GM10266 (cell line): ENCODE results near the gene SUGP2.

Source experiments
- DNase-seq: peaks from one replicate; pipeline ENCODE4 v3.0.0; 2012; ENCODE audit errors: extremely low spot score
- CTCF ChIP-seq: IDR thresholded peaks from 2 replicates; pipeline ENCODE4 v1.5.1; 2012; ENCODE audit warnings: mild to moderate bottlenecking, low read depth; ENCODE audit not compliant: control insufficient read depth, insufficient read depth; ENCODE audit errors: missing control alignments

Gene SUGP2

GRCh38 chr19:19010551-19010950 lies 22.8 kb downstream of the SUGP2 start:
- no peak for TF ChIP-seq CTCF
- DNase-seq: no peak

- TF ChIP-seq CTCF: no peak
- no peak for DNase-seq
These were observed 23.4 kb downstream of the SUGP2 start for GRCh38 chr19:19009951-19010350.

GRCh38 chr19:19006213-19006612 lies 27.1 kb downstream of the SUGP2 start:
- no peak for TF ChIP-seq CTCF
- no peak for DNase-seq

GRCh38 chr19:19004144-19004543 lies 29.2 kb downstream of the SUGP2 start:
- DNase-seq: no peak
- no peak for TF ChIP-seq CTCF

GRCh38 chr19:18999896-19000620 lies 33.3 kb downstream of the SUGP2 start:
- DNase-seq: no peak
- peak; percentile 14 for TF ChIP-seq CTCF

- DNase-seq: no peak
- no peak for TF ChIP-seq CTCF
These were observed 34.1 kb downstream of the SUGP2 start for GRCh38 chr19:18999016-18999758.

- no peak for TF ChIP-seq CTCF
- no peak for DNase-seq
These were observed 35.0 kb downstream of the SUGP2 start for GRCh38 chr19:18998276-18998675.
